Stimulated activated CD4-positive, alpha-beta T cell treated with anti-CD3 and anti-CD28 coated beads, Interleukin-4, amount 100 ng/mL, for 24 hours (primary cell): ENCODE results near the gene PRKAR2B.
"Not testable (repeated sequence)": the region's sequence is repeated elsewhere in the genome, so short reads cannot be mapped to it uniquely, and the experiment has no call there.

Experiments used
- DNase-seq: peaks from one replicate; pipeline ENCODE4 v3.0.0-alpha.2; 2020

PRKAR2B gene

DNA sequence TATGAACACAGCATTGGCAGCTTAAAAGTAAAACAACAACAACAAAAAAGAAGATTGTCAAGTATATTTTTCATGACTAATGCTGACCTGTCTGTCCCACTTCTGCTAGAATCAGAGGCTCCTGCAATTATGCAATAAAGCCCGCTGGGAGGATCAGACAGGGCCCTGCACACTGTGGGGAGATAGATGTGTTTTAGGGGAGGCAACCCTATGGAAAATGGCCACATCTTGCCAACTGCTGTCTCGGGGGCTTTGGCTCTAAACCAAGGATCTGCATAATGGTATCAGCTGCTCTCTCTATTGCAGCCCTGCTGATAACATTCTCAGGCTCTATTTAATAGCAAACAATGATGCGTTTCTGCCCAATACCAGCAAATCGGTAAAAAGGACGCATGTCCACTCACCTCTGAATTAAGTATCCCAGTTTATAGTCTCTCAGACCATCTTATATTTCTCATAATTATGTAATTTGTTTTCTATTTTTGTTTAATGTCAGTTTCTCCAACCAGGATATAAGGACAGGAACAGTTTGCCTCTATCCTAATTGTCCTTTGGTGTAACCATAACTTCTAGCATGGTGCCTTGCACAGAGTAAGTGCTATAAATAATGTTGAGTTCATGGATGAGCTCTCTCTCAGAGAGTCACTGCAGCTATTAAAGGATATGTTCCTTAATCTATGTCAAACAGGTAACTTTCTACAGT, 15.3 kb upstream of the PRKAR2B start:
- no peak for DNase-seq

DNA sequence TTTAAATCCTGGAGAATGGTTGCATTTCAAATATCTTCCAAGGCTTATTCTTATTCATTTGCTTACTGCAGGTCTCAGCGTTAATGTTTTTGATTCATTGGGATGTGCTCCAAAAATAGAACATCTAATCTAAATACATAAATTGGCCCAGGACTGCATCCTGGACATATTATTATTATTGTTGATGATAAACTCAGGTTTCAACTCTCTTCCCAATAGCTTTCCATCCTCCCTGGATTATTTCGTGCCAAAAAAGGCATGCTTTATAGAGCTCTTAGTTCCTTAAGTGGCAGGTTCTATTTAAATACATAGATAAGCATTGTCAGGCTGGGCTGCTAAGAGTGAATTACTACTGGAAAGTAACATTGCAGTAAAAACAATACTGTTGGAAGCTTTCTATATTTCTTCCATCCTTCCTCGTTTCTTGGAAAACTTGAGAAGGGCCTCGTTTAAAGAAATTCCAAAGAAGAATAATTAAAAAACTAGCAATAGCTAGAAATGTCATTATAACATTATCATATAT, 14.7 kb upstream of the PRKAR2B start:
- no peak for DNase-seq

DNA sequence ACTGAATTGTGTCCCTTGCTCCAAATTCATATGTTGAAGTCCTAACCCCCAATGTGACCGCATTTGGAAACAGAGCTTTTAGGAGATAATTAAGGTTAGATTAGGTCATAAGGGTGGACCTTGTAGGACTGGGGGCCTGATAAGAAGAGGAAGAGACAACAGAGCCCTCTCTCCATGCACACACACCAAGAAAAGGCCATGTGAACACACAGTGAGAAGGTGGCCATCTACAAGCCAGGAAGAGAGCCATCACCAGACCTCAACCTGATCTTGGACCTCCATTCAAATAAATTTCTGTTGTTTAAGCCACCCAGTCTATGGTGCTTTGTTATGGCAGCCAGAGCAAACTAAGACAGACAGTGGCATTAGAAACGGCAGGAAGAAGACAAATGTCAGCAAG, 12.5 kb upstream of the PRKAR2B start:
- DNase-seq, result no peak

DNA sequence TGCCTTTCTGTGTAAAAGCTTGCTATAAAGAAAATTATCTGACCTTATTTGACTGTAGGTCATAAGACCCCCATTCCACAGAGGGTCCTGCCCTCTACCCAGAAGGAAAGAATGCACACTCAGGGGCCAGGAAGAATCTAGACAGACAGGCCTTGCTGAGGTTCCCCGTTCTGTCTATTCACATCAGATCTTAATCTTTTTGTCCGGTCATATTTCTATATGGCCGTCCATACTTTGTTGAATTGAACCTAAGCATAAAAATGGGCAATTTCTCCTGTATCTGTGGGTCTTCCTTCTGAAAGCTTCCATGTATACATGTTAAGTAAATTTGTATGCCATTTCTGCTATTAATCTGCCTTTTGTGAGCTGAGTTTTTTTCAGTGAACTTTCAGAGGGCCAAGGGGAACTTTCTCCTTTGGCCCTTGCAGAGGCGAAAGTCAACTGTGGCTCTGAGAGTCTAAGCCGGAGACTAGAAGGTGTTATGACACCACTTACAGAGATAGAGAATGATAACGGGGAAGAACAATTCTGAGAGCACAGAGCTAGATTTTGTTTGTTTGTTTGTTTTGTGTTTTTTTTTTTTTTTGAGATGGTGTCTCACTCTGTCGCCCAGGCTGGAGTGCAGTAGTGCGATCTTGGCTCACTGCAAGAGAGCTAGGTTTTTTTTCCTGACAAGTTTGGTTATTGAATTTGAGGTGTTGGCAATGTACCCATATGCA, 11.6 kb upstream of the PRKAR2B start:
- no peak for DNase-seq

DNA sequence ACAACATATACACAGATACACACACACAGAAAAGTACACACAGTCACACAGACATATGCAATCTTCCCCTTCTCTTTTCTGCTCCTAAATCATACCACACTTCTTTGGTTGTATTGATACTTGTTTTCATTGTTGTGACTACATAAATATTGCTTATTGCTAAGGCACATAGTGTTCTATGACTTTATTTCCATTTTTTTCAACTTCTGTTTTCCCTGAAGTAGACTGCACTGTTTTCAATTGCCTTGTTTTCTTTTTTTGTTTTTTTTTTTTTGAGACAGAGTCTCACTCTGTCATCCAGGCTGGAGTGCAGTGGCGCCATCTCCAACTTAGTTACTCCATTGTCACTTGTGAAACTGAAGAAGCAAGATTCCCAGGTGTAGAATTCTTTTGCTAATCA, 10.0 kb upstream of the PRKAR2B start:
- no peak for DNase-seq

DNA sequence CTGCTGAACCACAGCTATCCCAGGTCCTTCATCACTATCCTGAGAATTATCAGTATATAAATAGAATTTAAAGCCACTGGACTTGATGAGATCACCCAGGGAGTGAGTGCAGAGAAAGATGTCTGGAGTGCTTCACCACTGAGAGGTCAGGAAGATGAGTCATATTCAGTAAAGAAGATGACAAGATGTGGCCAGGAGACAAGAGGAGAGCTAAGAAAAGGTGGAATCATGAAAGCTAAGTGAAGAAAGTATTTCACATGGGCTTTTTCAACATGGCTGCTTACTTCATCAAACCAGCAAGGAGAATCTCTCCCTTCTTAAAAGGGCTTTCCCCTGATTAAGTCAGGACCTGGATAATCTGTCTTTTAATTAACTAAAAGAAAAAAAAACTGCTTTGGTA, 9.1 kb upstream of the PRKAR2B start:
- no peak for DNase-seq

DNA sequence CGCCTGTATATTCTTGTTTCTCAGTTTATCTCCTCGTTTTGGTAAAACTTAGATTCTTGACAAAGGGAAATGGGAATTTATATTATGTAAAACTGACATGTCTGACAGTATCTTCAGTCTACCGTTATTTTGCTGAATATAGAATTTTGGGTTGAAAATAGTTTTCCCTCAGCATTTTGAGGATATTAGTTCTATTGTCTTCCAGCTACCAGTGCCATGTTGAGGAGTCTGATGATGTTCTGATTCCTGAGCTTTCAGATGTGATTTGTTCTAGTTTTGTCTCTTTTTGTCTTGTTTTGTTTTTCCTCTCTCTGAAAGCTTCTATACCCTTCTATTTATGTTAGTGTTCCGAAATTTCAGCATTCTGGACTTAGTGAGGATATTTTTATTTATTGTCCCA, 8.0 kb upstream of the PRKAR2B start:
- no peak for DNase-seq

DNA sequence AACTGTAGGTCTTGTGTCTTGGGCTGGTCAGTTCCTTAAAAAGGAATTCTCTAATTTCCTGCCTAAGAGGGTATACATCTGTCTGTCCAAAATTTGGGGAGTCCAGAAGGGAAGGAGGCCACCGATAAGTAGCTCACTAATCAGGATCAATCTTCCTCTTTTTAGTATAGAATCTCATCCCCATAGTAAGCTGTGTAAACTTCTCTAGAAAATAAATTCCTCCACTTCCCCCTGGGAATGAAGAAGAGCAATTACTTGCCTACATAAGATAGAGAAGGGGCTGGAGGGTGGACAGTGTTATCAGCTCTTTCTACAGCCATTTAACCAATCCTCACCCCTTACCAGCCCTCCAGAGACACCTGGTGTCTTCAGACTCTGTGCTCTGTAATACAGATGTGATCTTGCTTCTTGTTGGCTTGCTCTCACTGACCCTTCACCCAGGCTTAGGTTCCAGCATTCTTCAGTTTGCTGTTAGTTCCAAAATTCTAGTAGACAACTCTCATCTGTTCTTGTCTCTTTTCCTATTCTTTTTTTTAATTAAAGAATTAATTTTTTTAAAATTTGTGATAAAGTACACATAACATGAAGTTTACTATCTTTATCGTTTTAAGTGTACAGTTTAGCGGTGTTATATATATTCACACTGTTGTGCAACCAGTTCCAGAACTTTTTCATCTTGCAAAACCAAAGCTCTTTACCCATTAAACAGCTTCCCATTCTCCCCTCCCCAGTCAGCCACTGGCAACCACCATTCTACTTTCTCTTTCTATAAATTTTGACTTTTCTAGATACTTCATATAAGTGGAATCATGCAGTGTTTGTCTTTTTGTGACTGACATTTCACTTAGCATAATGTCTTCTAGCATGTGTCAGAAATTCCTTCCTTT, 6.5 kb upstream of the PRKAR2B start:
- DNase-seq, result no peak

DNA sequence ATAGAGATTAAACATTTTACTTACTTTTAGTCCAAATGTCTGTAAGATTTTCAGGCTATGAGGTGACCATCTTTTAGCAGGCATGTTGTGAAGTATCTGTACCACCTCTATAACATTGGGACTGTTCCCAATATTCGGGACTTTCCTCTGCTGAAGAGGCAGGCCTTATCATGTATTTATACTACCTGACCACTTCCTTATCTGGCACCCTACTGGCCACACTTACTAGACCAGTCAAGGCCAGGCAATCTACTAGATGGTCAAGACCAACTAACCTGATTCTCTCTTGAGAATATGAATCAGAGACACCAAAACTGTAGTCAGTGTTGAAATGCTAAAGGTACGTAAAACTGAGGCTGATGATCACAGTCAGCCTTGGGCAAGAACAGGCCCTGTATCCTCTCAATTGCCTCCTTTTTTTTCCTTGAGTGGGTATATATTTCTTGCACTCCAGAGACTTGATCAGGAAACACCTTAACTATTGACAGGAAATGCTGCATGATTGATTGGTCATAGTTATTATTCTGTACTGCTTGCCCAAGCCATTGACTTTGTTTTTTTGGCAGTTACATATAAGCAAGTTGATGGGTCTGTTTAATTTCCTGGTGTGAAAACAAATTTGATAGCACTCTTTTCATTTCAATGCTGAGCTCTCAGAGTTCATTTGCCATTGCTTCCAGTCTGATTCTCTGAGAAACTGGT, 5.2 kb upstream of the PRKAR2B start:
- no peak for DNase-seq

DNA sequence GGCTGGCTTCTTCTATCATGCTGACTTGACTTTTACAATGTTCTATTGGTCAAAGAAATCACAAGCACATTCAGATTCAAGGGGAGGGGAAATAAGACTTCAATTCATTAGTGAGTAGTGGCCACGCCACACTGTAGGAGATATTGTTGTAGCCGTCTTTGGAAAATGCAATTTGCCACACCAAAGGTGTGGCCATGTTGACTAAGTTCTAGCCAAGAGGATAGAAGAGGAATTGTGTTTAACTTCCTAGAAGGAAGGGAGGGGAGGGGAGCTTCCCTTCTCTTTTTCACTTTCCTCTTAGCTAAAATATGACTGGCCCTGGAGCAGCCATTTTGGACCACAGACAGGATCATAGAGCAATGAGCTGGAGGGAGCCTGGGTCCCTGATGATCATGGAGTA, 3.4 kb upstream of the PRKAR2B start:
- no peak for DNase-seq

DNA sequence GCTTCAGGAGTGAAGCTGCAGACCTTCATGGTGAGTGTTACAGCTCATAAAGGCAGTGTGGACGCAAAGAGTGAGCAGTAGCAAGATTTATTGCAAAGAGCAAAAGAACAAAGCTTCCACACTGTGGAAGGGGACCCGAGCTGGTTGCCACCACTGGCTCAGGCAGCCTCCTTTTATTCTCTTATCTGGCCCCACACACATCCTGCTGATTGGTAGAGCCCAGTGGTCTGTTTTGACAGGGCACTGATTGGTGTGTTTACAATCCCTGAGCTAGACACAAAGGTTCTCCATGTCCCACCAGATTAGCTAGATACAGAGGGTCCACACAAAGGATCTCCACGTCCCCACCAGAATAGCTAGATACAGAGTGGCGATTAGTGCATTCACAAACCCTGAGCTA, 2.7 kb upstream of the PRKAR2B start:
- DNase-seq, result not testable (repeated sequence)

DNA sequence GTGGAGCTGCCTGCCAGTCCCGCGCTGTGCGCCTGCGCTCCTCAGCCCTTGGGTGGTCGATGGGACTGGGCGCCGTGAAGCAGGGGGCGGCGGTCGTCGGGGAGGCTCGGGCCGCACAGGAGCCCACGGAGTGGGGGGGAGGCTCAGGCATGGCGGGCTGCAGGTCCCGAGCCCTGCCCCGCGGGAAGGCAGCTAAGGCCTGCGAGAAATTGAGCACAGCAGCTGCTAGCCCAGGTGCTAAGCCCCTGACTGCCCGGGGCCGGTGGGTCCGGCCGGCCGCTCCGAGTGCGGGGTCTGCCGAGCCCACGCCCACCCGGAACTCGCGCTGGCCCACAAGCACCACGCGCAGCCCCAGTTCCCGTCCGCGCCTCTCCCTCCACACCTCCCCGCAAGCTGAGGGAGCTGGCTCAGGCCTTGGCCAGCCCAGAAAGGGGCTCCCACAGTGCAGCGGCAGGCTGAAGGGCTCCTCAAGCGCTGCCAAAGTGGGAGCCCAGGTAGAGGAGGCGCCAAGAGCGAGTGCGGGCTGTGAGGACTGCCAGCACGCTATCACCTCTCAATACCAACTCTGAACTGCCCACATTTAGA, 2.1 kb upstream of the PRKAR2B start:
- DNase-seq, result not testable (repeated sequence)

DNA sequence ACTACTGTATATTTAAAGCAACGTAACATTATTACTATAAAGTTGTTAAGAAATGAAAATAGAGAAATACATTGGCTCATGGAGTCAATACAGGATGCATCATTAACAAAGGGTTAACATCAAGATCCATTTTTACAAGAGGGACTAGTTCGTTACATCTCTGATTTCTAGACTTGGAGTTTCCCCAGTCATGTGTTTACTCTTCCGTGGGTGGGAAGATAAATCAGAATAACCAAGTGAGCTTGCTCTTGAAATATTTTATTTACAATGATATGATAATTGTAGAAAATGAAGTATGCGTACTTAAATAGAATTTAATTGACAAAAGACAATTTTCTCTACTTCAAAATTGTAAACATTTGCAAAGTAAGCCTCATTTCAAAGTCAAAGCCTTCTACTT, 1.0 kb upstream of the PRKAR2B start:
- no peak for DNase-seq

DNA sequence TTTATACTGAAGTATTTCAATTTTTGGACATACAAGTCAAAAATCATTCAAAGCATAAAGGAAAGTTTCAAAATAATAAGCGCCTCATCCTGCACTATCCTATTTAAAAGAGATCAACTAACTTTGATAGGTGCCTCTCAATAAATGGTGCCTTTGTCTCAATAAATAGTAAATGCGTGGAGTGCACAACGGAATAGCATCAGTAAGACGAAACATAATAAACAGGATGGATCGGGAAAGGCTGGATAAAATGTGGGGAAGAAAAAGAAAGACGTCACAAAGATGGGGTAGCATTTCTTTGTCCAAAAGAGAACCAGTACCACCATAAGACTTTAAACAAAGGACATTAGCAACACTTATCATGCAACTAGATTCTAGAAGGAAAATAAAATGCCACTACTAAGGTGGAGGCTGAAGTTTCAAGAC, 571 bp upstream of the PRKAR2B start:
- DNase-seq, result no peak

DNA sequence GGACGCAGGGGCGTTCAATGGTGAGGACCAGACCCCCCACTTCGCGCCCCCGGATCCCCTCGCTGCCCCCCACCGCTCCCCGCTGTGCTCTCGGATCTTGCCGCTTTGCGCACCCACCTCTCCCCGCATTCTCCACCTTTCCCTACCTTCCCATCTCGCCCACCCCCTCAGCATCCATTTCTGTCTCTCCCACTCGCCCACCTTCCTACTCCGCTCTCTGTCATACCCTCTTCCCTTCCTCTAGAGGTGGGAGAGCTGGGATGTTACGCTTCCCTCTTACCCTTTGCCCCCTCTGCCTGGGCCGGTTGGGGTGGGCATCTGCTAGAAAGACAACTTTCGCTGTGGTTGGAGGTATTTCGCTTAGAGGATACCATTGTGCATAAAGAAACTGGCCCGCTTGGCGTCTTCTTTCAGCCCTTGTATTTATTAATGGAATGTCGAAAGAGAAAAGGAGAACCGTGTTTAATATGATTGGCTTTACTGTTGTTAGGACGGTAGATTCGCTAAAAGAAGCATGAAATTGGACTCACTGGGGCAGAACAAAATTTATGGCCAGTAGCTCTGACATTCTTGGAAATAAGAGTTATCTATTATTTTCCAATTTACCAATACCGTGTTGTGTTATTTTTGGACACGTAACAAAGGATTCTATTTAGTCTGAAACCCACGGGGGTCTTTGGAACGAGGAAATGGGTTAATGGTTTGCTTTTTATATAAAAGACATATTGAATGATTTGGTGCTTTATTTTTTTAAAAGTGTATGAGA, 873 bp downstream of the PRKAR2B start:
- no peak for DNase-seq

DNA sequence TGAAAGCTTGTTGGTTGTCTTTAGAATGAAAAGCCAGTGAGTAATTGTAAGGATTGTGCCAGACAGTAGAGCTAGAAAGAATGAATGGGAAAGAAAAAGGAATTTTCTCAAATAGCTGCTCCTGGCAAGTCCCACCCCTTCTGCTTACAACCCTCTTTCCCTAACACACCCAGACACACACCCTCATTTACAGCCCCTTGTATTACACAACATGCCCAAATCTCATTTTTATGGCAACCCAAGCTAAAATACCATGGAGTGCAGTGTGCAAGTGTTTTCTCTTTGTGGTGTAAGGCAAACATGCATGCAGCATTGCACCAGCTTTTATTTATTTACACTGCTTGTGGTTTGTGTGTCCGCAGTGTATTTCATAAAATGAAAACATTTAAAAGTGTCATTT, 1.5 kb downstream of the PRKAR2B start:
- no peak for DNase-seq

DNA sequence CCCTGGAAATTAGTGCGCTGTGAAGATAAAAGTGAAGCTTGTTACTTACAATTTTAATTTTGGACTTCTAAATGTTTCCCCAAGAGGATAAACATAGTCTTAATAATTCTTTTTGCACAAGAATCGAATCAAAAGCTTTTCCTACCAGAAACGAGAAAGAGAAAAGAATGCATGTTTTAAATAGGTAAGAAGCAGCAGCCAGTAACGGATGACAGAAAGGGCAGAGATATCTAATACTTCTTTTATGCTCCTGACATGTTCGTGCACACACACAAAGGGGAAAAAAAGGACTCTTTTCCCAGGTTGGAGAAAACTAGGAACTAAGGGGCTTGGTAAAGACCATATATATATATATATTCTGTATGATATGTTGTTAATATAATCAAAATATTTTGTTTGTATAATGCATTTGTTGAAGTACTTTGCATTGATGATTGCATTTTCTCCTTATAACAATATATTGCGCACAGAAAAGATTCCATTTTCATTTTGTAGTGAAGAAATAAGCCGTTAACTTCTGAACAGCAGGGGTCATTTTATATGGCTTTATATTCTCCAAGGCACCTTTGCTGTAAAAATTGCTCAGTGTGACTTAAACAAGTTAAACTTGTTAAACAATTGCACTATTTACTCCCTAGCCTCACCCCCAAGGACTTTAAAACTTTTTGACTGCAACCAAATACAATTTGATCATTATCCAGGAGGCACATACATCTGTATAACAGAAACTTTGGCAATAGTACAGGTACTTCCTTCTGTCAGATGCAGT, 2.2 kb downstream of the PRKAR2B start:
- DNase-seq, result no peak

DNA sequence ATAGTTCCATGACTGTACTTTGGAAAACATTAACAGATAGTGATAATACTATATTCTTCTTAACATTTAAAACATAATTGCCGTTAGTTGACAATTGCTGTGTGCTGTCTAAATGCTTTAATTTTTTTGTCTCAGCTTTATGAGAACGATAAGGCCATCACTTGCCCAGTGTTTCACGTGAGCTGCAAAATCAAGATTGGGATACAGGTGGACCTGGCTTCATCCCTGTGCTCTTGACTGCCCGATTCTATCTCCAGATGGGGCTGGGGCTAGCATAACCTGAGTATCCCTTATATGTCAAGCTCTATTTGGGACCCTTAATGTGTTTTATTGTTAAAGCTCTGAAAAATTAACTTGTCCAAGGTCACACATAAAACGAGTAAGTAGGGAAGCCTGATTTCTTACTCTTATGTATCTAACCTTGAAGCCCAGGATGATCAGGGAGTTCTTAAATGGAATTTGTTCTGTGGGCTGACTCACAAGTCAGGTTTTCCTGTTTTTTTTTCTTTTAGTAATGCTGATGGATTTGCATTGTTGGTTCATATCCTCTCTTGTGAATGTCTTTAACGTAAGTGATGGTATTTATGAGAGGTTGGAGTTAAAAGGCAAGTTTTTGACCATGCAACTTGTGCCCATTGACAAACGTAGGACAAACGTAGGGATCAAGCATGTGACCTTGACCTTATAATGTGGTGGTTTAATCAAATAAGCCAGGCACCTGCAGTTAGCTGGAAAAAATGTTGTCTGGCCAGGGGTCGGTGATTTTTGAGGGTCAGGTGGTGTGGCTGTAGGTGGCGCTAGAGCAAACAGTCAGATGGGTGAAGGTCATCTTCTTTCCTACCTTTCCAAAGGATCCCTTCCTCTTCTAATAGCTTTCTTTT, 3.6 kb downstream of the PRKAR2B start:
- DNase-seq, result no peak

DNA sequence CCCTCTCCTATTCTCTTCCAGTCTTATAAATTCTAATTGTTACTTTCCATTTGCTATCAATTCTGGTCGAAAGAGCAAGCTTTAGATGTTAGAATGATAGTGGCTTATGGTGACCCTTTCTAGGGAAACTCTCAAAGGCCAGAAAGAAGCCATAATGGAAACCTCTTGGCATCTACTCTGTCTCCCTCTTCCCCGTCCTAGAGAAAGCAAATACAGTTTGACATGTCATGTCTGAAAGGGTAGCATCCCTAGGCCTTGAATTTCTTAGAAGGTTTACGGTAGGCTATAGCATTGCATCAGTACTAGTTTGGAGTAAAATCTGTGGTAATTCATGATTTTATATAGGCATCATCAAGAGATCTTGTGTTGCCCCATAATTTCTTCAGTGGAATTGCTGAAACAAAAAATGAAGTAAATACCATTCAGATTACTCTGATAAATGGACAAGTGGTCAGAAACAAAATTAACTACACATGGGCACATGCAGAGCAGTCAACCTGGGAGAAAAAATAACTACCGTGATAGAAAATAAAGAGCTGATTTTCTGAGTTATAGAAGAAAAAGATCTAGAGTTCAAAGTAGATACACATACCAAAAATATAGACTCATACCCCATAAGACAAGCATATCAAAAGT, 4.4 kb downstream of the PRKAR2B start:
- DNase-seq, result no peak
